ENCODE results near the gene TRIM56. TPM values are rescaled to one million over a fixed set of nuclear protein-coding genes. Genes with fewer than 3 reads are reported as not detected.
A peak's percentile ranks its signal among the peaks of the same experiment; 100 is the strongest.

Gene TRIM56
- total and polyA plus RNA-seq, 2 of the 13 experiments (the other 11 are each of a cell fraction or from before 2014, with no cell fraction given): 3.2 to 7.1 TPM

- TF ChIP-seq AHDC1 (CRISPR knock-in tag; IDR thresholded peaks at IDR 0.05; ENCODE audit: borderline replicate concordance) (no peak), ZSCAN9 (CRISPR knock-in tag; IDR thresholded peaks at IDR 0.05; ENCODE audit: borderline replicate concordance) (0 out of 2 replicates have a peak, but pooled peaks have one; percentile 12), HNRNPUL1 (IDR thresholded peaks at IDR 0.05; ENCODE audit: low read depth, low read length) (no peak), ATM (IDR thresholded peaks at IDR 0.05; ENCODE audit: borderline replicate concordance) (no peak), ZBTB10 (CRISPR knock-in tag; IDR thresholded peaks at IDR 0.05; ENCODE audit: borderline replicate concordance) (no peak), KDM1A (CRISPR knock-in tag; IDR thresholded peaks at IDR 0.05) (no peak), IKZF1 (IDR thresholded peaks at IDR 0.05) (no peak), ZFAT (CRISPR knock-in tag; conservative IDR thresholded peaks at IDR 0.05) (no peak), ZNF839 (CRISPR knock-in tag; IDR thresholded peaks at IDR 0.05; ENCODE audit: borderline replicate concordance) (no peak), POLR2A (IDR thresholded peaks at IDR 0.05; ENCODE audit: insufficient read depth in 1 of 2, low read depth in 2 of 2, low read length in 2 of 2) (peak; percentile 48 to 69), CENPT (CRISPR knock-in tag; IDR thresholded peaks at IDR 0.05; ENCODE audit: low read depth) (no peak), HMG20B (CRISPR knock-in tag; conservative IDR thresholded peaks at IDR 0.05) (no peak), ZNF766 (CRISPR knock-in tag; IDR thresholded peaks at IDR 0.05; ENCODE audit: borderline replicate concordance) (no peak), ZNF558 (CRISPR knock-in tag; IDR thresholded peaks at IDR 0.05; ENCODE audit: borderline replicate concordance) (no peak), NFYC (CRISPR knock-in tag; IDR thresholded peaks at IDR 0.05) (no peak), GATAD2A (CRISPR knock-in tag; IDR thresholded peaks at IDR 0.05) (peak; percentile 32; the same call in 1 of the 2 replicates), NR2C2 (CRISPR knock-in tag; IDR thresholded peaks at IDR 0.05; ENCODE audit: borderline replicate concordance) (no peak; the same call in 1 of the 2 replicates), REL (CRISPR knock-in tag; conservative IDR thresholded peaks at IDR 0.05) (no peak), POLR2G (IDR thresholded peaks at IDR 0.05; ENCODE audit: low read depth, low read length) (peak; percentile 74; the same call in 1 of the 2 replicates)
- TF ChIP-seq, protein P1, sequence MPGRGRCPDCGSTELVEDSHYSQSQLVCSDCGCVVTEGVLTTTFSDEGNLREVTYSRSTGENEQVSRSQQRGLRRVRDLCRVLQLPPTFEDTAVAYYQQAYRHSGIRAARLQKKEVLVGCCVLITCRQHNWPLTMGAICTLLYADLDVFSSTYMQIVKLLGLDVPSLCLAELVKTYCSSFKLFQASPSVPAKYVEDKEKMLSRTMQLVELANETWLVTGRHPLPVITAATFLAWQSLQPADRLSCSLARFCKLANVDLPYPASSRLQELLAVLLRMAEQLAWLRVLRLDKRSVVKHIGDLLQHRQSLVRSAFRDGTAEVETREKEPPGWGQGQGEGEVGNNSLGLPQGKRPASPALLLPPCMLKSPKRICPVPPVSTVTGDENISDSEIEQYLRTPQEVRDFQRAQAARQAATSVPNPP (CRISPR knock-in tag; IDR thresholded peaks at IDR 0.05): no peak
Observed at GRCh38 chr7:101085162-101085964, at the start of gene TRIM56 (continued).
